HepG2 (cell line): ENCODE data around the gene SEC31B. TPM values are rescaled to one million over a fixed set of nuclear protein-coding genes. Genes with fewer than 3 reads are reported as not detected.

Experiments
- BRCA1 ChIP-seq: sonication (generic); formaldehyde crosslinking; IDR thresholded peaks from 2 replicates; pipeline ENCODE4 v1.4.0; 2020; ENCODE audit warnings: missing genetic modification reagents
- CREM ChIP-seq, 2 experiments: sonication (generic) in 1 of 2; formaldehyde crosslinking in 1 of 2; IDR thresholded peaks; 2 replicates each; pipeline versions ENCODE4 v1.4.0 to v1.6.1; 2016 to 2020; ENCODE audit warnings: antibody characterized with exemption in 1 of 2, mild to moderate bottlenecking in 1 of 2, missing genetic modification reagents in 1 of 2
- E2F5 ChIP-seq: sonication (generic); formaldehyde crosslinking; conservative IDR thresholded peaks from 2 replicates; pipeline ENCODE4 v1.4.0; 2020; ENCODE audit warnings: missing genetic modification reagents
- PBX2 ChIP-seq: IDR thresholded peaks from 2 replicates; pipeline ENCODE4 v1.6.1; 2016; ENCODE audit warnings: control low read depth
- polyA plus RNA-seq, 8 experiments: library from polyadenylated mRNA; depleted of rRNA in 3 of 8; stranded (reverse) in 7 of 8; unstranded in 1 of 8; fragments of >200 nt; fragmentation: Illumina TruSeq in 4 of 8; extraction: Trizol in 4 of 8; gene quantifications; 2 replicates each; pipeline versions ENCODE4 v1.2.1 to v1.2.3, GENCODE V29; 2011 to 2016; ENCODE audit warnings: low read depth in 4 of 8, missing spikeins in 1 of 8, mixed read lengths in 1 of 8; ENCODE audit not compliant: insufficient read depth in 1 of 8
- total RNA-seq, 5 experiments: library from RNA; depleted of rRNA; stranded (reverse); fragments of >200 nt; fragmentation: Illumina TruSeq; extraction: Trizol; gene quantifications; 2 replicates each; pipeline ENCODE4 v1.2.3, GENCODE V29; 2016; ENCODE audit warnings: low read depth in 1 of 5
- TF ChIP-seq, protein P1 (sequence below): sonication (generic); formaldehyde crosslinking; conservative IDR thresholded peaks from 2 replicates; pipeline ENCODE4 v1.4.0; 2020; ENCODE audit warnings: mild to moderate bottlenecking, missing genetic modification reagents, moderate library complexity

The SEC31B gene
- total and polyA plus RNA-seq, 2 of the 13 experiments (the other 11 are each of a cell fraction or from before 2014, with no cell fraction given), result 2.0 to 8.3 TPM

- TF ChIP-seq, protein P1, sequence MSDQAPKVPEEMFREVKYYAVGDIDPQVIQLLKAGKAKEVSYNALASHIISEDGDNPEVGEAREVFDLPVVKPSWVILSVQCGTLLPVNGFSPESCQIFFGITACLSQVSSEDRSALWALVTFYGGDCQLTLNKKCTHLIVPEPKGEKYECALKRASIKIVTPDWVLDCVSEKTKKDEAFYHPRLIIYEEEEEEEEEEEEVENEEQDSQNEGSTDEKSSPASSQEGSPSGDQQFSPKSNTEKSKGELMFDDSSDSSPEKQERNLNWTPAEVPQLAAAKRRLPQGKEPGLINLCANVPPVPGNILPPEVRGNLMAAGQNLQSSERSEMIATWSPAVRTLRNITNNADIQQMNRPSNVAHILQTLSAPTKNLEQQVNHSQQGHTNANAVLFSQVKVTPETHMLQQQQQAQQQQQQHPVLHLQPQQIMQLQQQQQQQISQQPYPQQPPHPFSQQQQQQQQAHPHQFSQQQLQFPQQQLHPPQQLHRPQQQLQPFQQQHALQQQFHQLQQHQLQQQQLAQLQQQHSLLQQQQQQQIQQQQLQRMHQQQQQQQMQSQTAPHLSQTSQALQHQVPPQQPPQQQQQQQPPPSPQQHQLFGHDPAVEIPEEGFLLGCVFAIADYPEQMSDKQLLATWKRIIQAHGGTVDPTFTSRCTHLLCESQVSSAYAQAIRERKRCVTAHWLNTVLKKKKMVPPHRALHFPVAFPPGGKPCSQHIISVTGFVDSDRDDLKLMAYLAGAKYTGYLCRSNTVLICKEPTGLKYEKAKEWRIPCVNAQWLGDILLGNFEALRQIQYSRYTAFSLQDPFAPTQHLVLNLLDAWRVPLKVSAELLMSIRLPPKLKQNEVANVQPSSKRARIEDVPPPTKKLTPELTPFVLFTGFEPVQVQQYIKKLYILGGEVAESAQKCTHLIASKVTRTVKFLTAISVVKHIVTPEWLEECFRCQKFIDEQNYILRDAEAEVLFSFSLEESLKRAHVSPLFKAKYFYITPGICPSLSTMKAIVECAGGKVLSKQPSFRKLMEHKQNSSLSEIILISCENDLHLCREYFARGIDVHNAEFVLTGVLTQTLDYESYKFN (CRISPR knock-in tag), result 0 out of 2 replicates have a peak, but pooled peaks have one; percentile 8
- TF ChIP-seq BRCA1 (CRISPR knock-in tag) (no peak), PBX2 (CRISPR knock-in tag) (no peak), CREM (IDR thresholded peaks at IDR 0.05) (peak; percentile 60), CREM (CRISPR knock-in tag; IDR thresholded peaks at IDR 0.05) (no peak; the same call in 1 of the 2 replicates), E2F5 (CRISPR knock-in tag) (no peak)
Observed at GRCh38 chr10:100529475-100530298, 10.0 kb upstream of the SEC31B start, which contains the start of gene NDUFB8 (continued).
